OCI-LY3 (cell line): Measurements from ENCODE around the gene SERGEF.

Source experiments
- CTCF ChIP-seq: fragments of 200-600, 300-600 bp; sonication (generic); IDR thresholded peaks from 2 replicates; pipeline ENCODE4 v1.5.1; 2014; ENCODE audit warnings: antibody characterized with exemption, low read length, low read depth
- EZH2phosphoT487 ChIP-seq: fragments of 200-600 bp; shearing (Covaris generic); IDR thresholded peaks from 2 replicates; pipeline ENCODE4 v1.6.1; 2018; ENCODE audit warnings: antibody characterized with exemption, mixed run types, low read depth

GRCh38 chr11:17810041-17810440 is 202.8 kb downstream of the SERGEF start:
- TF ChIP-seq CTCF (no peak), EZH2phosphoT487 (no peak)
